ENCODE measurements around the gene NR5A1. TPM values are rescaled to one million over a fixed set of nuclear protein-coding genes. Genes with fewer than 3 reads are reported as not detected.

The NR5A1 gene
- total RNA-seq, 6 experiments from 2014 or later: not detected

- Mint-ChIP-seq H3K27me3 (ENCODE audit: insufficient read depth) (peaks cover 23% of the 10 kb centered on the region), H3K9me3 (no peaks in the 10 kb centered on the region), H3K36me3 (ENCODE audit: low read depth) (no peaks in the 10 kb centered on the region), H3K4me1 (ENCODE audit: low read depth) (no peaks in the 10 kb centered on the region), H3K4me3 (no peak overlapping the region), H3K27ac (no peak overlapping the region)
- TF ChIP-seq CTCF (IDR thresholded peaks at IDR 0.05): no peak
- no peak for DNase-seq
Measured at GRCh38 chr9:124477211-124477647, 30.0 kb downstream of the NR5A1 start.

- DNase-seq: no peak
- no peak overlapping the region for H3K27ac Mint-ChIP-seq
- peaks cover 28% of the 10 kb centered on the region for H3K27me3 Mint-ChIP-seq (ENCODE audit: insufficient read depth)
- H3K4me3 Mint-ChIP-seq: no peak overlapping the region
- no peaks in the 10 kb centered on the region for H3K4me1 Mint-ChIP-seq (ENCODE audit: low read depth)
- TF ChIP-seq CTCF (IDR thresholded peaks at IDR 0.05): no peak
- no peaks in the 10 kb centered on the region for H3K9me3 Mint-ChIP-seq
- H3K36me3 Mint-ChIP-seq (ENCODE audit: low read depth): no peaks in the 10 kb centered on the region
Measured at GRCh38 chr9:124475868-124476690, 31.1 kb downstream of the NR5A1 start.

- Mint-ChIP-seq H3K4me3 (no peak overlapping the region), H3K27ac (no peak overlapping the region), H3K9me3 (no peaks in the 10 kb centered on the region), H3K4me1 (ENCODE audit: low read depth) (no peaks in the 10 kb centered on the region), H3K27me3 (ENCODE audit: insufficient read depth) (peaks cover 28% of the 10 kb centered on the region), H3K36me3 (ENCODE audit: low read depth) (no peaks in the 10 kb centered on the region)
- no peak for TF ChIP-seq CTCF (IDR thresholded peaks at IDR 0.05)
- no peak for DNase-seq
Measured at GRCh38 chr9:124475158-124475867, 31.9 kb downstream of the NR5A1 start.

GRCh38 chr9:124474151-124474550 is 33.0 kb downstream of the NR5A1 start:
- no peaks in the 10 kb centered on the region for H3K9me3 Mint-ChIP-seq
- no peak overlapping the region for H3K4me3 Mint-ChIP-seq
- no peaks in the 10 kb centered on the region for H3K4me1 Mint-ChIP-seq (ENCODE audit: low read depth)
- no peak for TF ChIP-seq CTCF (IDR thresholded peaks at IDR 0.05)
- H3K36me3 Mint-ChIP-seq (ENCODE audit: low read depth): no peaks in the 10 kb centered on the region
- DNase-seq: no peak
- no peak overlapping the region for H3K27ac Mint-ChIP-seq
- H3K27me3 Mint-ChIP-seq (ENCODE audit: insufficient read depth): peaks cover 29% of the 10 kb centered on the region

- Mint-ChIP-seq H3K27ac (no peak overlapping the region), H3K4me3 (no peak overlapping the region), H3K4me1 (ENCODE audit: low read depth) (no peaks in the 10 kb centered on the region), H3K36me3 (ENCODE audit: low read depth) (no peaks in the 10 kb centered on the region), H3K27me3 (ENCODE audit: insufficient read depth) (peaks cover 33% of the 10 kb centered on the region), H3K9me3 (no peaks in the 10 kb centered on the region)
- TF ChIP-seq CTCF (IDR thresholded peaks at IDR 0.05): no peak
- DNase-seq: no peak
Measured at GRCh38 chr9:124473310-124473709, 33.9 kb downstream of the NR5A1 start.

Measured in HFFc6 (cell line).